ENCODE results near the gene PPP1R10. TPM values are rescaled to one million over a fixed set of nuclear protein-coding genes. Genes with fewer than 3 reads are reported as not detected.

Gene PPP1R10
- total and polyA plus RNA-seq, 3 experiments from 2014 or later: 27.3 to 117 (median 115) TPM

DNA sequence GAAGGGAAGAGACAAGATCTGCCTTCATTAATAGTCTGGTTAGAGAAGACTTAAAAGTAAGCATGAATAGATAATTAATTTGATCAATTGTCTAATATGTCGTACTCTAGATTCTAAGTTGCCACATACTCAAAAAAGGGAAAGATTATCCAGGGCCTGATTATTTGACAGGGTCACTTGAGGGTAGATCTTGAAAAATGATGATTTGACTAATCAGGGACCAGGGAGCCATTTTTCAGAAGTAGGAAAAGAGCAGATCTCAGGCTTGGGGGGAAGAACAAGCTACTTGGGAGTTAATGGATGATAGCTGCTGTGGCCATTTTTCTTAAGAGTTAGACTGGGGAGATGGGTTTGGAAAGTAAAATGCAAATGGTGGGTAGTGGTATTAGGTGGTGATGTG lies 24.8 kb downstream of the PPP1R10 start:
- H3K9me3 Mint-ChIP-seq: no peaks in the 10 kb centered on the region
- CTCF ChIA-PET: interaction anchor here (1.0 to 10.3 kb wide), 3 partner anchors 50 to 138 kb away, joined by 3 to 137 read pairs (median 3); no protein-coding TSS in a partner anchor
- H3K36me3 Mint-ChIP-seq: peaks cover 4 to 63% (median 16%) of the 10 kb centered on the region in 3 donors
- Histone ChIP-seq H3K4me1 (ENCODE audit: insufficient read depth, low read length) (no peaks in the 10 kb centered on the region), H3K9me3 (ENCODE audit: low read length) (no peaks in the 10 kb centered on the region), H3K36me3 (ENCODE audit: insufficient read depth, low read length) (peaks cover 38% of the 10 kb centered on the region), H3K27me3 (ENCODE audit: insufficient read depth, low read length, poor library complexity, severe bottlenecking) (no peaks in the 10 kb centered on the region), H3K4me3 (ENCODE audit: low read length) (no peak overlapping the region), H3K27ac (ENCODE audit: low read depth, low read length) (no peak overlapping the region)
- H3K4me3 Mint-ChIP-seq: no peak overlapping the region
- no peak for DNase-seq
- H3K27ac Mint-ChIP-seq: peak overlapping the region in 5 of 8 donors; percentile 5 to 95 (median 12)
- POLR2A ChIA-PET: no interaction called here
- H3K4me1 Mint-ChIP-seq: peaks cover 5 to 16% (median 10%) of the 10 kb centered on the region in 3 donors
- H3K27me3 Mint-ChIP-seq: no peaks in the 10 kb centered on the region

DNA sequence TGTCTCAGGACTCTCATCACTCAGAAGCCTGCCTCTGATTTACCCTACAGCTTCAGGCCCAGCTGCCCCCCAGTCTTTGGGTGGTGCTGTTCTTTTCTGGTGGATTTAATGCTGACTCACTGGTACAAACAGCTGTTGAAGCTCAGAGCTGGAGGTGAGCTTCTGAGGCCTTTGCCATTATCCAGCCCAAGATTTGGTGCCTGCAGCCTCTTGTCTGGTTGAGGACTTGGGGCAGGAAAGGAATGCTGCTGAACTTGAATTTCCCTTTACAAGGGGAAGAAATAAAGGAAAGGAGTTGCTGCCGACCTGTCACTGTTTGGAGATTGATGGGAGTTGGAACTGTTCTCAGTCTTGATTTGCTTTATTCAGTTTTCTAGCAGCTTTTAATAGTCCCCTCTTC lies 26.0 kb downstream of the PPP1R10 start:
- CTCF ChIA-PET: interaction anchor here (0.8 to 10.3 kb wide), 4 partner anchors 49 to 107 kb away, joined by 3 to 137 read pairs (median 5); no protein-coding TSS in a partner anchor
- Mint-ChIP-seq H3K36me3 (peaks cover 8 to 75% (median 22%) of the 10 kb centered on the region in 3 donors), H3K4me1 (peaks cover 2 to 13% (median 7%) of the 10 kb centered on the region in 3 donors), H3K4me3 (no peak overlapping the region), H3K9me3 (no peaks in the 10 kb centered on the region), H3K27me3 (no peaks in the 10 kb centered on the region), H3K27ac (peak overlapping the region in 4 of 8 donors; percentile 69 to 85 (median 72))
- no peaks in the 10 kb centered on the region for H3K9me3 ChIP-seq (ENCODE audit: low read length)
- H3K4me1 ChIP-seq (ENCODE audit: insufficient read depth, low read length): no peaks in the 10 kb centered on the region
- H3K4me3 ChIP-seq (ENCODE audit: low read length): no peak overlapping the region
- DNase-seq: no peak
- peaks cover 48% of the 10 kb centered on the region for H3K36me3 ChIP-seq (ENCODE audit: insufficient read depth, low read length)
- H3K27me3 ChIP-seq (ENCODE audit: insufficient read depth, low read length, poor library complexity, severe bottlenecking): no peaks in the 10 kb centered on the region
- no peak overlapping the region for H3K27ac ChIP-seq (ENCODE audit: low read depth, low read length)
- POLR2A ChIA-PET: no interaction called here

DNA sequence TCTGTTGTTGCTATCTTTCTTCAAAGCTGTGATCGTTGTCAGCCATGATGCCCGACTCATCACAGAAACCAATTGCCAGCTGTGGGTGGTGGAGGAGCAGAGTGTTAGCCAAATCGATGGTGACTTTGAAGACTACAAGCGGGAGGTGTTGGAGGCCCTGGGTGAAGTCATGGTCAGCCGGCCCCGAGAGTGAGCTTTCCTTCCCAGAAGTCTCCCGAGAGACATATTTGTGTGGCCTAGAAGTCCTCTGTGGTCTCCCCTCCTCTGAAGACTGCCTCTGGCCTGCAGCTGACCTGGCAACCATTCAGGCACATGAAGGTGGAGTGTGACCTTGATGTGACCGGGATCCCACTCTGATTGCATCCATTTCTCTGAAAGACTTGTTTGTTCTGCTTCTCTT lies 26.5 kb downstream of the PPP1R10 start:
- H3K4me1 ChIP-seq (ENCODE audit: insufficient read depth, low read length): no peaks in the 10 kb centered on the region
- H3K27me3 ChIP-seq (ENCODE audit: insufficient read depth, low read length, poor library complexity, severe bottlenecking): no peaks in the 10 kb centered on the region
- H3K36me3 ChIP-seq (ENCODE audit: insufficient read depth, low read length): peaks cover 53% of the 10 kb centered on the region
- no peak overlapping the region for H3K27ac ChIP-seq (ENCODE audit: low read depth, low read length)
- DNase-seq: no peak
- H3K9me3 ChIP-seq (ENCODE audit: low read length): no peaks in the 10 kb centered on the region
- H3K4me1 Mint-ChIP-seq: peaks cover 1 to 13% (median 7%) of the 10 kb centered on the region in 3 donors
- H3K27ac Mint-ChIP-seq: peak overlapping the region in 5 of 8 donors; percentile 56 to 85 (median 71)
- no peaks in the 10 kb centered on the region for H3K9me3 Mint-ChIP-seq
- no peak overlapping the region for H3K4me3 Mint-ChIP-seq
- ChIA-PET POLR2A (no interaction called here), CTCF (interaction anchor here (0.8 to 10.3 kb wide), 5 partner anchors 14 to 107 kb away, joined by 3 to 137 read pairs (median 3); no protein-coding TSS in a partner anchor)
- no peaks in the 10 kb centered on the region for H3K27me3 Mint-ChIP-seq
- no peak overlapping the region for H3K4me3 ChIP-seq (ENCODE audit: low read length)
- peaks cover 8 to 79% (median 25%) of the 10 kb centered on the region in 3 donors for H3K36me3 Mint-ChIP-seq

DNA sequence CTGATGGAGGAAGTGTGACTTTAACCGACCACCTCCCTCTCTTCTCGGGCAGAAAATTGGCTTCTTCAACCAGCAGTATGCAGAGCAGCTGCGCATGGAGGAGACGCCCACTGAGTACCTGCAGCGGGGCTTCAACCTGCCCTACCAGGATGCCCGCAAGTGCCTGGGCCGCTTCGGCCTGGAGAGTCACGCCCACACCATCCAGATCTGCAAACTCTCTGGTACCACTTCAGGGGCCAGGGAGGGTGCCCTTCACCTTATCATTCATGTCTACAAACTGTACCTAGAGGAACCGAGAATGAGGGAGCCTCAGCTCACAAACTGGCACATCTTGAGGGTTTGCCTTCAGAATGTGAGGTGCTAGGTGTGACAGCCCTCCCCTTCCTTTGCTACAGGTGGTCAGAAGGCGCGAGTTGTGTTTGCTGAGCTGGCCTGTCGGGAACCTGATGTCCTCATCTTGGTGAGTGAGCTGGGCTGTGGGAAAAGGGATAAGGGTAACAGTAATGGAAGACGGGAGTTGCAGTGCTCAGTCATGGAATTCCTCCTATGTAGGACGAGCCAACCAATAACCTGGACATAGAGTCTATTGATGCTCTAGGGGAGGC lies 27.2 kb downstream of the PPP1R10 start:
- Mint-ChIP-seq H3K9me3 (no peaks in the 10 kb centered on the region), H3K4me3 (no peak overlapping the region)
- CTCF ChIA-PET: interaction anchor here (0.9 to 10.3 kb wide), 4 partner anchors 15 to 106 kb away, joined by 3 to 137 read pairs (median 5); no protein-coding TSS in a partner anchor

DNA sequence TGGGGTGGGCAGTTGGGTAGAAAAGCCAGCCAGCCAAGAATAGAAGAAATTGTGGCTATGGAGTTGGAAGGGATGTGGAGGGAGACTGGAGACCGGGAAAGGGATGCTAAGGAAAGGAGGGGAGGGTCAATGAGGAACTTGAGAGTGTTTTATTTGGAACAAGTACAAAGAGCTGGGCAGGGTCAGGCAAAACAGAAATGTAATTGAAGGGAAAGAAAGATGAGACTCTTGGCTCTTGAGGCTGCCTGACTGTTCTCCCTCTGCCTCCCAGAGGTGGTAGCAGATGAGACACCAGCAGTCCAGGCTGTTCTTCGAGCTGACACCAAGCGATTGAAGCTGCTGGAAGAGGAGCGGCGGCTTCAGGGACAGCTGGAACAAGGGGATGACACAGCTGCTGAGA lies 33.1 kb downstream of the PPP1R10 start:
- ChIA-PET CTCF (interaction anchor here (1.7 kb wide), 1 partner anchor 13 kb away, joined by 5 read pairs; no protein-coding TSS in a partner anchor), POLR2A (no interaction called here)
- Mint-ChIP-seq H3K27me3 (no peaks in the 10 kb centered on the region), H3K27ac (peak overlapping the region in 4 of 8 donors; percentile 4 to 47 (median 24)), H3K36me3 (peaks cover 12 to 90% (median 37%) of the 10 kb centered on the region in 3 donors), H3K4me3 (no peak overlapping the region), H3K4me1 (peaks cover 0 to 1% (median 0%) of the 10 kb centered on the region in 3 donors), H3K9me3 (no peaks in the 10 kb centered on the region)
- Histone ChIP-seq H3K4me1 (ENCODE audit: insufficient read depth, low read length) (no peaks in the 10 kb centered on the region), H3K27me3 (ENCODE audit: insufficient read depth, low read length, poor library complexity, severe bottlenecking) (no peaks in the 10 kb centered on the region), H3K4me3 (ENCODE audit: low read length) (no peak overlapping the region), H3K27ac (ENCODE audit: low read depth, low read length) (no peak overlapping the region), H3K9me3 (ENCODE audit: low read length) (no peaks in the 10 kb centered on the region), H3K36me3 (ENCODE audit: insufficient read depth, low read length) (peaks cover 75% of the 10 kb centered on the region)
- no peak for DNase-seq

More for the DNA sequence above, 27.2 kb downstream of the PPP1R10 start:
- H3K4me1 ChIP-seq (ENCODE audit: insufficient read depth, low read length): no peaks in the 10 kb centered on the region
- no peaks in the 10 kb centered on the region for H3K27me3 ChIP-seq (ENCODE audit: insufficient read depth, low read length, poor library complexity, severe bottlenecking)
- no peaks in the 10 kb centered on the region for H3K9me3 ChIP-seq (ENCODE audit: low read length)
- no peak overlapping the region for H3K4me3 ChIP-seq (ENCODE audit: low read length)
- H3K4me1 Mint-ChIP-seq: peaks cover 0 to 13% (median 7%) of the 10 kb centered on the region in 3 donors
- H3K36me3 Mint-ChIP-seq: peaks cover 8 to 84% (median 27%) of the 10 kb centered on the region in 3 donors
- H3K27me3 Mint-ChIP-seq: no peaks in the 10 kb centered on the region
- H3K27ac Mint-ChIP-seq: peak overlapping the region in 3 of 8 donors; percentile 8 to 85 (median 78)
- POLR2A ChIA-PET: no interaction called here
- H3K27ac ChIP-seq (ENCODE audit: low read depth, low read length): no peak overlapping the region
- H3K36me3 ChIP-seq (ENCODE audit: insufficient read depth, low read length): peaks cover 59% of the 10 kb centered on the region
- DNase-seq: no peak

DNA sequence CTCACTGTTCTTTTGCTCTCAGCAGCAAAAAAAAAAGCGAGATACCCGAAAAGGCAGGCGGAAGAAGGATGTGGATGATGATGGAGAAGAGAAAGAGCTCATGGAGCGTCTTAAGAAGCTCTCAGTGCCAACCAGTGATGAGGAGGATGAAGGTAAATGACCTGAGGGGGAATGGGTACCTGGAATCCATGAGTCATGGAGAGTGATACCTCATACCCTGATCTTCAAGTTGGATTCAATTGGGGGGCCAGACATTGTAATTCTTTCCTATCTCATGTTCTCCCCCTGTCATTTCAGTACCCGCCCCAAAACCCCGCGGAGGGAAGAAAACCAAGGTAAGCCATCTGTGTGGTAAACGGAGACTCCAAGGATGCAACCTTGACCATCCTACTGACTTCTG lies 39.0 kb downstream of the PPP1R10 start:
- CTCF ChIA-PET: interaction anchor here (1.1 to 3.1 kb wide), 3 partner anchors 20 to 94 kb away, joined by 3 to 12 read pairs (median 5); partner anchors contain the start of gene DHX16
- peaks cover 55% of the 10 kb centered on the region for H3K36me3 ChIP-seq (ENCODE audit: insufficient read depth, low read length)
- peaks cover 8 to 78% (median 34%) of the 10 kb centered on the region in 3 donors for H3K36me3 Mint-ChIP-seq

DNA sequence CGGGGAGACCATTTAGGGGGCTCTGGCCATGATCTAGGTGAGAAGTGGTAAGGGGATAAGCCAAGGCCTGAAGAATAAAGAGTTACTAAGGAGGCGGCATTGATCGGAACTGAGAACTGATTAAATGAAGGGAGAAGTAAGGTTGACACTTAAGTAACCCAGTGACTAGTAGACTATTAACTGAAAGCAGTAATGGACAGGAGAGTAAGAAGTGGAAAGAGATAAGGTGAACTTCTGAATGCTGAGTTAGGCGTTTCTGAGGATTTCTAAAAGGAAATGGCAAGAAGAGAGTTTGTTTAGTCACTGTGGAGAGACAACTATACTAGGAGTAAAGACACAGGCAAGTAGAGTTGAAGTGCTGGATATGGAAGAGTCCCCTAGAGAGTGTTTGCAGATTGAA lies 43.9 kb downstream of the PPP1R10 start:
- no peak for DNase-seq
- ChIA-PET POLR2A (no interaction called here), CTCF (interaction anchor here (1.2 to 1.7 kb wide), 2 partner anchors 24 to 32 kb away, joined by 4 to 5 read pairs; no protein-coding TSS in a partner anchor)
- Mint-ChIP-seq H3K4me3 (peak overlapping the region; percentile 66 to 100 (median 96)), H3K27me3 (no peaks in the 10 kb centered on the region), H3K27ac (peak overlapping the region; percentile 35 to 100 (median 98)), H3K4me1 (peaks cover 67 to 87% (median 77%) of the 10 kb centered on the region in 3 donors), H3K36me3 (peaks cover 0 to 44% (median 16%) of the 10 kb centered on the region in 3 donors), H3K9me3 (no peaks in the 10 kb centered on the region)
- Histone ChIP-seq H3K27ac (ENCODE audit: low read depth, low read length) (no peak overlapping the region), H3K4me1 (ENCODE audit: insufficient read depth, low read length) (peaks cover 52% of the 10 kb centered on the region), H3K36me3 (ENCODE audit: insufficient read depth, low read length) (peaks cover 17% of the 10 kb centered on the region), H3K27me3 (ENCODE audit: insufficient read depth, low read length, poor library complexity, severe bottlenecking) (no peaks in the 10 kb centered on the region), H3K4me3 (ENCODE audit: low read length) (no peak overlapping the region), H3K9me3 (ENCODE audit: low read length) (no peaks in the 10 kb centered on the region)

More for the DNA sequence above, 39.0 kb downstream of the PPP1R10 start:
- no peak overlapping the region for H3K4me3 Mint-ChIP-seq
- H3K9me3 Mint-ChIP-seq: no peaks in the 10 kb centered on the region
- peaks cover 28 to 44% (median 33%) of the 10 kb centered on the region in 3 donors for H3K4me1 Mint-ChIP-seq
- Histone ChIP-seq H3K4me3 (ENCODE audit: low read length) (no peak overlapping the region), H3K9me3 (ENCODE audit: low read length) (no peaks in the 10 kb centered on the region), H3K27ac (ENCODE audit: low read depth, low read length) (no peak overlapping the region), H3K4me1 (ENCODE audit: insufficient read depth, low read length) (peaks cover 25% of the 10 kb centered on the region), H3K27me3 (ENCODE audit: insufficient read depth, low read length, poor library complexity, severe bottlenecking) (no peaks in the 10 kb centered on the region)
- no peaks in the 10 kb centered on the region for H3K27me3 Mint-ChIP-seq
- POLR2A ChIA-PET: no interaction called here
- no peak for DNase-seq
- peak overlapping the region in 3 of 8 donors; percentile 12 to 50 (median 43) for H3K27ac Mint-ChIP-seq

DNA sequence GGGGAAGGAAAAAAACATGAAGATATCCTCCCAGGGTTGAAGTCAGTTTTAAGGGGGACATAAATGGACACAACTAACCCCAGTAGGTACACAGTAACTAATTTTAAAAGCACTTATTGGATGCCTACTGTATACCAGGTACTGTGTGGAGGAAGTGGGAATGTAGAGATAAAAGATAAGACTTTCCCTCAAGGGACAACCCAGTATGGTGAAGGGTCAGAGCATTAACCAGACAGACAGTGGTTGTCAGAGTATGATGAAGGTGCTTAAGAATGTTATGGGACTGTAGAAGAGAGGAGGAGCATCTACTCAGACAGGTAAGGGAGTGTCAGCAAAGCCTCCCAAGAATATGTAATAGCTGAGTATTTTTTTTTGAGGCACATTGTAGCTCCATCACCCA lies 44.9 kb downstream of the PPP1R10 start:
- H3K4me3 Mint-ChIP-seq: peak overlapping the region; percentile 92 to 100 (median 98)
- peak overlapping the region; percentile 94 for H3K27ac ChIP-seq (ENCODE audit: low read depth, low read length)
- peaks cover 0 to 34% (median 7%) of the 10 kb centered on the region in 3 donors for H3K36me3 Mint-ChIP-seq
- no peak for DNase-seq
- peaks cover 53% of the 10 kb centered on the region for H3K4me1 ChIP-seq (ENCODE audit: insufficient read depth, low read length)
- peaks cover 69 to 82% (median 78%) of the 10 kb centered on the region in 3 donors for H3K4me1 Mint-ChIP-seq
- no peaks in the 10 kb centered on the region for H3K9me3 ChIP-seq (ENCODE audit: low read length)
- peak overlapping the region; percentile 92 for H3K4me3 ChIP-seq (ENCODE audit: low read length)
- POLR2A ChIA-PET: no interaction called here
- no peaks in the 10 kb centered on the region for H3K9me3 Mint-ChIP-seq
- no peaks in the 10 kb centered on the region for H3K27me3 ChIP-seq (ENCODE audit: insufficient read depth, low read length, poor library complexity, severe bottlenecking)
- H3K36me3 ChIP-seq (ENCODE audit: insufficient read depth, low read length): peaks cover 8% of the 10 kb centered on the region
- H3K27ac Mint-ChIP-seq: peak overlapping the region; percentile 96 to 100 (median 100)
- CTCF ChIA-PET: no interaction called here
- no peaks in the 10 kb centered on the region for H3K27me3 Mint-ChIP-seq

Data from CD8-positive, alpha-beta memory T cell (primary cell).